ENCODE measurements around the gene ADD3. TPM values are rescaled to one million over a fixed set of nuclear protein-coding genes. Genes with fewer than 3 reads are reported as not detected.

ADD3 gene
- total RNA-seq, 1 donor from 2014 or later, result 95.3 TPM

GRCh38 chr10:109991266-109991855 lies 16.4 kb upstream of the ADD3 start:
- Mint-ChIP-seq H3K9me3 (peaks cover 6% of the 10 kb centered on the region), H3K4me3 (no peak overlapping the region), H3K4me1 (peaks cover 23% of the 10 kb centered on the region), H3K27me3 (no peaks in the 10 kb centered on the region), H3K36me3 (ENCODE audit: low read depth) (peaks cover under 1% of the 10 kb centered on the region), H3K27ac (no peak overlapping the region)
- intact Hi-C loops (cut with micrococcal nuclease), result no loop called here
- CTCF ChIA-PET, result interaction anchor here (0.8 to 1.4 kb wide), 3 partner anchors 15 to 147 kb away, joined by 3 read pairs; no protein-coding TSS in a partner anchor
- no peak for TF ChIP-seq CTCF (IDR thresholded peaks at IDR 0.05)
- POLR2A ChIA-PET, result interaction anchor here (1.2 kb wide), 1 partner anchor 16 kb away, joined by 4 read pairs; the partner anchor contains the start of gene ADD3
- ATAC-seq (ENCODE audit: low read depth) (no peak), DNase-seq (no peak)

GRCh38 chr10:109992485-109992884 lies 15.3 kb upstream of the ADD3 start:
- Mint-ChIP-seq H3K36me3 (ENCODE audit: low read depth) (no peaks in the 10 kb centered on the region), H3K27ac (no peak overlapping the region), H3K27me3 (no peaks in the 10 kb centered on the region), H3K9me3 (peaks cover 4% of the 10 kb centered on the region), H3K4me3 (no peak overlapping the region), H3K4me1 (peaks cover 33% of the 10 kb centered on the region)
- ChIA-PET POLR2A (interaction anchor here (1.2 kb wide), 1 partner anchor 15 kb away, joined by 4 read pairs; the partner anchor contains the start of gene ADD3), CTCF (interaction anchor here (1.1 to 1.3 kb wide), 2 partner anchors 14 to 108 kb away, joined by 3 to 5 read pairs; no protein-coding TSS in a partner anchor)
- TF ChIP-seq CTCF (IDR thresholded peaks at IDR 0.05), result no peak
- no peak for ATAC-seq (ENCODE audit: low read depth)
- no peak for DNase-seq
- intact Hi-C loops (cut with micrococcal nuclease), result no loop called here

GRCh38 chr10:109993551-109994330 lies 14.0 kb upstream of the ADD3 start:
- Mint-ChIP-seq H3K27me3 (no peaks in the 10 kb centered on the region), H3K36me3 (ENCODE audit: low read depth) (no peaks in the 10 kb centered on the region), H3K4me3 (no peak overlapping the region), H3K27ac (no peak overlapping the region), H3K9me3 (no peaks in the 10 kb centered on the region), H3K4me1 (peaks cover 44% of the 10 kb centered on the region)
- no peak for TF ChIP-seq CTCF (IDR thresholded peaks at IDR 0.05)
- DNase-seq (no peak), ATAC-seq (ENCODE audit: low read depth) (no peak)
- intact Hi-C loops (cut with micrococcal nuclease), result no loop called here
- CTCF ChIA-PET, result no interaction called here
- POLR2A ChIA-PET, result interaction anchor here (0.6 kb wide), 1 partner anchor 145 kb away, joined by 3 read pairs; no protein-coding TSS in a partner anchor

- no peaks in the 10 kb centered on the region for H3K27me3 Mint-ChIP-seq
- H3K9me3 Mint-ChIP-seq, result no peaks in the 10 kb centered on the region
- ATAC-seq (ENCODE audit: low read depth) (no peak), DNase-seq (no peak)
- intact Hi-C loops (cut with micrococcal nuclease), result no loop called here
- TF ChIP-seq CTCF (IDR thresholded peaks at IDR 0.05), result no peak
- CTCF ChIA-PET, result no interaction called here
- POLR2A ChIA-PET, result no interaction called here
- no peaks in the 10 kb centered on the region for H3K36me3 Mint-ChIP-seq (ENCODE audit: low read depth)
- peaks cover 47% of the 10 kb centered on the region for H3K4me1 Mint-ChIP-seq
- no peak overlapping the region for H3K27ac Mint-ChIP-seq
- H3K4me3 Mint-ChIP-seq, result no peak overlapping the region
Measured at GRCh38 chr10:109994711-109995577, 12.8 kb upstream of the ADD3 start.

All from activated B cell treated with CpG ODN at 0.5 μM for 24 hours (primary cell).